Transverse colon (tissue), 4 donors: ENCODE data around the gene TP53BP2. TPM values are rescaled to one million over a fixed set of nuclear protein-coding genes. Genes with fewer than 3 reads are reported as not detected.
"Not testable (repeated sequence)": the region's sequence is repeated elsewhere in the genome, so short reads cannot be mapped to it uniquely, and the experiment has no call there.

Experiments used
- DNase-seq: peaks from one replicate; pipeline ENCODE4 v3.0.0-alpha.2; 2019
- H3K27ac ChIP-seq, 4 donors: fragments of 200-600 bp; sonication (generic); 2 replicates each; pipeline ENCODE4 v1.5.1; 2016 to 2018; ENCODE audit warnings: inconsistent platforms in 4 of 4
- H3K27me3 ChIP-seq: fragments of 200-600 bp; sonication (generic); 2 replicates; pipeline ENCODE4 v1.5.1; 2017; ENCODE audit warnings: inconsistent platforms
- H3K36me3 ChIP-seq, 4 donors: fragments of 200-600 bp; sonication (generic); 2 replicates each; pipeline ENCODE4 v1.5.1; 2017 to 2019; ENCODE audit warnings: inconsistent platforms in 4 of 4
- H3K4me1 ChIP-seq, 4 donors: fragments of 200-600 bp; sonication (generic); 2 replicates each; pipeline ENCODE4 v1.5.1; 2017 to 2020; ENCODE audit warnings: inconsistent platforms in 4 of 4
- H3K4me3 ChIP-seq, 4 donors: fragments of 200-600 bp; sonication (generic); 1 replicate in 1 of 4; 2 replicates in 3 of 4; pipeline versions ENCODE4 v1.5.1 to v1.6.1; 2017 to 2019; ENCODE audit warnings: inconsistent platforms in 4 of 4
- H3K9me3 ChIP-seq, 2 donors: fragments of 200-600 bp; sonication (generic); 2 replicates each; pipeline ENCODE4 v1.5.1; 2017 to 2019; ENCODE audit warnings: inconsistent platforms in 2 of 2
- EP300 ChIP-seq: sonication (generic); formaldehyde crosslinking; IDR thresholded peaks from one replicate; pipeline ENCODE4 v1.6.1; 2017; ENCODE audit warnings: antibody characterized with exemption, low read depth
- POLR2A ChIP-seq: fragments of 450-650 bp; IDR thresholded peaks from one replicate; pipeline ENCODE4 v1.6.1; 2016; ENCODE audit warnings: antibody characterized with exemption, mild to moderate bottlenecking, moderate library complexity
- POLR2AphosphoS5 ChIP-seq, 3 donors: sonication (generic); formaldehyde crosslinking; IDR thresholded peaks; one replicate each; pipeline ENCODE4 v1.6.1; 2016; ENCODE audit warnings: antibody characterized with exemption in 3 of 3
- WGBS, 2 donors: methylation state at CpG; one replicate each; pipeline ENCODE4 v1.1.5; 2018; ENCODE audit warnings: low coverage in 1 of 2; 5-methylcytosine and 5-hydroxymethylcytosine counted together
- in situ Hi-C, 4 donors: fragments of 200-750 bp; cut with MboI; loops; one replicate each; pipeline versions ENCODE4 v1.15.0 to v1.15.1; 2017; ENCODE audit warnings: low sequenced_read_pairs in 3 of 4, low pct_ligation_motif_present in 1 of 4, low pct_unique_long_range_greater_than_20kb in 1 of 4
- intact Hi-C: fragments of 100-400 bp; cut with DNase I; formaldehyde crosslinking; loops from one replicate; pipeline ENCODE4 v1.15.1; 2023; ENCODE audit warnings: low total_unique reads
- total RNA-seq, 4 donors: library from RNA; depleted of rRNA; stranded (reverse); fragments of >200 nt; gene quantifications; one replicate each; pipeline ENCODE4 v1.1.0, GENCODE V29; 2016
- TF ChIP-seq, protein P1 (sequence below), 5 experiments: fragments of 200-600 bp in 3 of 5; fragments of 450-650 bp in 2 of 5; sonication (generic) in 3 of 5; IDR thresholded peaks; 1 replicate in 2 of 5; 2 replicates in 3 of 5; pipeline ENCODE4 v1.5.1; 2016 to 2017; ENCODE audit warnings: antibody characterized with exemption in 5 of 5, inconsistent platforms in 3 of 5, mild to moderate bottlenecking in 2 of 5, moderate library complexity in 1 of 5

Gene TP53BP2, protein sequence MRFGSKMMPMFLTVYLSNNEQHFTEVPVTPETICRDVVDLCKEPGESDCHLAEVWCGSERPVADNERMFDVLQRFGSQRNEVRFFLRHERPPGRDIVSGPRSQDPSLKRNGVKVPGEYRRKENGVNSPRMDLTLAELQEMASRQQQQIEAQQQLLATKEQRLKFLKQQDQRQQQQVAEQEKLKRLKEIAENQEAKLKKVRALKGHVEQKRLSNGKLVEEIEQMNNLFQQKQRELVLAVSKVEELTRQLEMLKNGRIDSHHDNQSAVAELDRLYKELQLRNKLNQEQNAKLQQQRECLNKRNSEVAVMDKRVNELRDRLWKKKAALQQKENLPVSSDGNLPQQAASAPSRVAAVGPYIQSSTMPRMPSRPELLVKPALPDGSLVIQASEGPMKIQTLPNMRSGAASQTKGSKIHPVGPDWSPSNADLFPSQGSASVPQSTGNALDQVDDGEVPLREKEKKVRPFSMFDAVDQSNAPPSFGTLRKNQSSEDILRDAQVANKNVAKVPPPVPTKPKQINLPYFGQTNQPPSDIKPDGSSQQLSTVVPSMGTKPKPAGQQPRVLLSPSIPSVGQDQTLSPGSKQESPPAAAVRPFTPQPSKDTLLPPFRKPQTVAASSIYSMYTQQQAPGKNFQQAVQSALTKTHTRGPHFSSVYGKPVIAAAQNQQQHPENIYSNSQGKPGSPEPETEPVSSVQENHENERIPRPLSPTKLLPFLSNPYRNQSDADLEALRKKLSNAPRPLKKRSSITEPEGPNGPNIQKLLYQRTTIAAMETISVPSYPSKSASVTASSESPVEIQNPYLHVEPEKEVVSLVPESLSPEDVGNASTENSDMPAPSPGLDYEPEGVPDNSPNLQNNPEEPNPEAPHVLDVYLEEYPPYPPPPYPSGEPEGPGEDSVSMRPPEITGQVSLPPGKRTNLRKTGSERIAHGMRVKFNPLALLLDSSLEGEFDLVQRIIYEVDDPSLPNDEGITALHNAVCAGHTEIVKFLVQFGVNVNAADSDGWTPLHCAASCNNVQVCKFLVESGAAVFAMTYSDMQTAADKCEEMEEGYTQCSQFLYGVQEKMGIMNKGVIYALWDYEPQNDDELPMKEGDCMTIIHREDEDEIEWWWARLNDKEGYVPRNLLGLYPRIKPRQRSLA
- total RNA-seq, result 10 to 100 TPM; 11.9 to 82.7 (median 31.2) TPM

DNA sequence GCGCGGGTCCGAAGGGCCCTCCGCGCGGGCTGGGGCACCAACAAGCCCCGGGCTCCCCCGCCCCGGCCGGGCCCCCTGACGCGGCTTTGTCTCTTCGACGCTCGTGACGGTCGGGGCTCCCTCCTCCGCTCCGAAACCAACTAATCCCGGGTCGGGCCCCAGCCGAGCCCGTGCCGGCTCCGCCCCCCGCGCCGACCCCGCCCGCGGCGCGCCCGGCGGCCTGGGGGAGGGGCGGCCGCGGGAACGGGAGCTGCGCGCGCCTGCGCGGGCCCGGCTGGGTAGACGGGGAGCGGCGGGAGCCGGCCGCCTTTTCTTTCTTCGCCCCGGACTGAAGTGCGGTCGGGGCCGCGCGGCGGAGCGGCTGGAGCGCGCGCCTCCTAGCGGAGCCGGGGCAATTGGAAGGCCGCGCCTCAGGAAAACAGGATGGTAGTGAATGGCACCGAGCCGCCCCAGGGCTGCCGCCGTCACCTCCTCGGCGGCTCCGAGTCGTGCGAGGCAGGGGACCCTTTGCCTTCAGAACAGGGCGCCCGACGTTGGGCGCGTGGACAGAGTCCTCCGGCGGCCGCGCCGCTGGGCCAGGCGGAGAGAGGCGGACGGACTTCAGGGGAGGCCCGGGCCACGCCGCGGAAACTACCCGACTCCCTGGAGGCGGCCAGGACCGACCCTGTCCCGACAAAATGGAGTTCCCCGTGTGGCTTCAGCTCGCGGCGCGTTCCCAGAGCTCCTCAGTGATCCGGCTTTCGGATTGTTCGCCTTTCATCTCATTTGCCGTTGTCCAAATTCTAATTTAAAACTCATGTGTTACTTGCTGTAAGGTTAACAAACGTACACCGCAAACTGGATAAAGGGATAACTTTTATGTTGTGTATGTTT lies at the start of gene TP53BP2:
TP53BP2 (minus strand) TSS at position 138 of the 873 bp plus-strand sequence. CDS start 267 bp downstream, outside the sequence.
- intact Hi-C loops, result no loop called here
- H3K27ac ChIP-seq, result peak within 1 kb of the TSS; percentile 94 to 99 (median 98)
- H3K9me3 ChIP-seq, result no peaks in the 10 kb centered on the region
- WGBS, 2 donors, result 0% methylated on average over 2 to 58 of the region's 107 CpGs
- peaks cover 5 to 42% (median 20%) of the 10 kb centered on the region in 4 donors for H3K4me1 ChIP-seq
- no peaks in the 10 kb centered on the region for H3K27me3 ChIP-seq
- in situ Hi-C loops, result no loop called here
- no peaks in the 10 kb centered on the region for H3K36me3 ChIP-seq
- TF ChIP-seq EP300, result no peak
- TF ChIP-seq, protein P1, sequence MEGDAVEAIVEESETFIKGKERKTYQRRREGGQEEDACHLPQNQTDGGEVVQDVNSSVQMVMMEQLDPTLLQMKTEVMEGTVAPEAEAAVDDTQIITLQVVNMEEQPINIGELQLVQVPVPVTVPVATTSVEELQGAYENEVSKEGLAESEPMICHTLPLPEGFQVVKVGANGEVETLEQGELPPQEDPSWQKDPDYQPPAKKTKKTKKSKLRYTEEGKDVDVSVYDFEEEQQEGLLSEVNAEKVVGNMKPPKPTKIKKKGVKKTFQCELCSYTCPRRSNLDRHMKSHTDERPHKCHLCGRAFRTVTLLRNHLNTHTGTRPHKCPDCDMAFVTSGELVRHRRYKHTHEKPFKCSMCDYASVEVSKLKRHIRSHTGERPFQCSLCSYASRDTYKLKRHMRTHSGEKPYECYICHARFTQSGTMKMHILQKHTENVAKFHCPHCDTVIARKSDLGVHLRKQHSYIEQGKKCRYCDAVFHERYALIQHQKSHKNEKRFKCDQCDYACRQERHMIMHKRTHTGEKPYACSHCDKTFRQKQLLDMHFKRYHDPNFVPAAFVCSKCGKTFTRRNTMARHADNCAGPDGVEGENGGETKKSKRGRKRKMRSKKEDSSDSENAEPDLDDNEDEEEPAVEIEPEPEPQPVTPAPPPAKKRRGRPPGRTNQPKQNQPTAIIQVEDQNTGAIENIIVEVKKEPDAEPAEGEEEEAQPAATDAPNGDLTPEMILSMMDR (IDR thresholded peaks at IDR 0.05), result peak; percentile 62 to 88 (median 68)
- TF ChIP-seq POLR2AphosphoS5 (IDR thresholded peaks at IDR 0.05), result peak; percentile 77 to 91 (median 88)
- TF ChIP-seq POLR2A, result peak; percentile 89
- peak; percentile 92 for DNase-seq
- H3K4me3 ChIP-seq, result peak within 1 kb of the TSS; percentile 84 to 95 (median 91)

DNA sequence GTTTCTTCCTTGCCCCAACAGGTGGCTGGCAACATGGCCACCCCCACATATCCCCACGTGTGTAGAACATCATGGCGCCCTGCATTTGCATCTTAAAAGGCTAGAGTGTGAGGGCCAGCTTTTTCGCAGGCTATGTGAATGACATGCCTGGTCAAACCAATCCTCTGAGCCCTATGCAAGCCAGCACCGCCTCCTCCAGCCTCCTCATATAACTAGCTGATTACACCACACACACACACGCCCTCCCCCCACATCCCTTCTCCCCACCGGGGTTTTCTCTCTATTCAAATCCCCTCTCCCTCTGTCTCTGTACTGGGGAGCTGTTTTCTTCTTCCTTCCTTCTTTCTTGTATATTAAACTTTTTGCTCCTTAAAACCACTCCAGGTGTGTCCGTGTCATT lies 44.7 kb upstream of the TP53BP2 start:
- H3K9me3 ChIP-seq, intact Hi-C loops, DNase-seq, H3K27me3 ChIP-seq, in situ Hi-C loops, H3K36me3 ChIP-seq, H3K4me1 ChIP-seq, H3K4me3 ChIP-seq, H3K27ac ChIP-seq: not testable (repeated sequence)
- 53 to 88% methylated on average over 1 to 4 of the region's 7 CpGs for WGBS, 2 donors

GRCh38 chr1:223889319-223889718 lies 43.6 kb upstream of the TP53BP2 start:
- DNase-seq, intact Hi-C loops, H3K36me3 ChIP-seq, H3K9me3 ChIP-seq, H3K27ac ChIP-seq, H3K27me3 ChIP-seq, in situ Hi-C loops, H3K4me3 ChIP-seq, H3K4me1 ChIP-seq: not testable (repeated sequence)
- WGBS, 2 donors, result 93% methylated on average over 4 of the region's 4 CpGs; no CpG with 5 or more reads in 1 of the 2 donors

DNA sequence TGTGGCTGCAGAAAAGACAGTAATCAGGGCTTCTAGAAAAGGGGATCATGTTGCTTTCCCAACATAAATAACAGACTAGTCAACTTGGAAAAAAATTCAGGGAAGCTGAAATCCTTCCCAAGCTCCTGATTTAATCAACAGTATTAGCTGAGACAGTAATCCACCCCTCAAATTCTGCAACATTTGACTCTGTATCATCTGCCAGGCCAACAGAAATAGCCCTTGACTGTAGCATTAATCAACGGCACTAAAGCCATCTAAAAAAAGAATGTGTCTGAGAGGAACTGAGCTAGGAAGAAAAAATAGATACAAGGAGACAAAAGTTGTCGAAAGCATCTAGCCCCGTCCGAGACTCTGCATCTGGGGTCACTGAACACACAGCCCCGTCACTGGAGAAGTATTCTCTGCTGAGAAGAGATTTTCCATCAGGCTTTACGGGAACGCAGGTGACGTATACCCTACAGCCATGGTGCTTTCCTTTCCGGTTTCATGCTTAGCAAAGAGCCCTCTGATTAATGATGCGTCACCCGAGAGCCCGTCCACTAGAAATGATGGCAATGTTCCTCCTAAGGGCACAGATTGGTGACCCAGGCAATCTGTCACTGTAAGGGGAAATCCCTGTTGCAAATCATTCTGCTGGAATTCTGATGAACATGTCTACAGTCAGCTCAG lies 42.1 kb upstream of the TP53BP2 start:
- Histone ChIP-seq H3K36me3 (no peaks in the 10 kb centered on the region), H3K9me3 (no peaks in the 10 kb centered on the region), H3K4me3 (no peak overlapping the region), H3K4me1 (no peaks in the 10 kb centered on the region), H3K27me3 (no peaks in the 10 kb centered on the region), H3K27ac (no peak overlapping the region)
- TF ChIP-seq, protein P1 (IDR thresholded peaks at IDR 0.05), result no peak
- TF ChIP-seq POLR2AphosphoS5 (IDR thresholded peaks at IDR 0.05) (no peak), POLR2A (no peak), EP300 (no peak)
- peak; percentile 11 for DNase-seq
- in situ Hi-C loops (no loop called here), intact Hi-C loops (no loop called here)
- 29 to 60% methylated on average over 5 to 12 of the region's 12 CpGs for WGBS, 2 donors
